Activated CD8-positive, alpha-beta memory T cell treated with anti-CD3 and anti-CD28 coated beads, Interleukin-2, amount 10 ng/mL, durations not matched to agents 7 days and 5 days (primary cell): ENCODE results near the gene DEPP1. TPM values are rescaled to one million over a fixed set of nuclear protein-coding genes. Genes with fewer than 3 reads are reported as not detected.

Experiments
- ATAC-seq: fragments of 150-1000 bp; cut with Tn5 transposase; one replicate; pipeline ENCODE4 v1.10.0; 2021; ENCODE audit warnings: moderate library complexity
- CTCF ChIA-PET: fragments of 350-600 bp; sonication (Branson Sonifier 250); formaldehyde crosslinking; loops from one replicate; lab custom pipeline; 2021; ENCODE audit warnings: antibody characterized with exemption; lab: Charles Lee
- DNase-seq: peaks from one replicate; pipeline ENCODE4 v3.0.0-alpha.2; 2020
- H3K27ac Mint-ChIP-seq: one replicate; pipeline ENCODE4 v1.8.0; 2021; ENCODE audit warnings: mild to moderate bottlenecking, mixed read lengths
- H3K27me3 Mint-ChIP-seq: one replicate; pipeline ENCODE4 v1.8.0; 2021; ENCODE audit warnings: mixed read lengths
- H3K36me3 Mint-ChIP-seq: one replicate; pipeline ENCODE4 v1.8.0; 2021; ENCODE audit warnings: mild to moderate bottlenecking, mixed read lengths
- H3K4me1 Mint-ChIP-seq: one replicate; pipeline ENCODE4 v1.8.0; 2021; ENCODE audit warnings: mixed read lengths
- H3K4me3 Mint-ChIP-seq: one replicate; pipeline ENCODE4 v1.8.0; 2021; ENCODE audit warnings: mild to moderate bottlenecking, moderate library complexity, mixed read lengths
- H3K9me3 Mint-ChIP-seq: one replicate; pipeline ENCODE4 v1.8.0; 2022; ENCODE audit warnings: low read depth, mixed read lengths
- total RNA-seq, 2 experiments: library from RNA; stranded (reverse); gene quantifications; one replicate each; pipeline ENCODE4 v1.2.3, GENCODE V29; 2021

Gene DEPP1
- total RNA-seq, 2 experiments from 2014 or later, result 0.37 TPM; not detected in 1

- H3K4me1 Mint-ChIP-seq, result peaks cover 16% of the 10 kb centered on the region
- no peak for ATAC-seq
- H3K9me3 Mint-ChIP-seq, result no peaks in the 10 kb centered on the region
- H3K27me3 Mint-ChIP-seq, result peaks cover 14% of the 10 kb centered on the region
- no peaks in the 10 kb centered on the region for H3K36me3 Mint-ChIP-seq
- H3K4me3 Mint-ChIP-seq, result no peak overlapping the region
- H3K27ac Mint-ChIP-seq, result no peak overlapping the region
- CTCF ChIA-PET, result no interaction called here
- DNase-seq, result peak; percentile 25
Measured at GRCh38 chr10:44990965-44991364, 12.4 kb upstream of the DEPP1 start.

- Mint-ChIP-seq H3K36me3 (no peaks in the 10 kb centered on the region), H3K27me3 (peaks cover 15% of the 10 kb centered on the region), H3K27ac (no peak overlapping the region), H3K4me1 (peaks cover 9% of the 10 kb centered on the region), H3K4me3 (no peak overlapping the region), H3K9me3 (no peaks in the 10 kb centered on the region)
- ATAC-seq (no peak), DNase-seq (peak; percentile 27)
- CTCF ChIA-PET, result no interaction called here
Measured at GRCh38 chr10:44990302-44990655, 11.7 kb upstream of the DEPP1 start.

DNA sequence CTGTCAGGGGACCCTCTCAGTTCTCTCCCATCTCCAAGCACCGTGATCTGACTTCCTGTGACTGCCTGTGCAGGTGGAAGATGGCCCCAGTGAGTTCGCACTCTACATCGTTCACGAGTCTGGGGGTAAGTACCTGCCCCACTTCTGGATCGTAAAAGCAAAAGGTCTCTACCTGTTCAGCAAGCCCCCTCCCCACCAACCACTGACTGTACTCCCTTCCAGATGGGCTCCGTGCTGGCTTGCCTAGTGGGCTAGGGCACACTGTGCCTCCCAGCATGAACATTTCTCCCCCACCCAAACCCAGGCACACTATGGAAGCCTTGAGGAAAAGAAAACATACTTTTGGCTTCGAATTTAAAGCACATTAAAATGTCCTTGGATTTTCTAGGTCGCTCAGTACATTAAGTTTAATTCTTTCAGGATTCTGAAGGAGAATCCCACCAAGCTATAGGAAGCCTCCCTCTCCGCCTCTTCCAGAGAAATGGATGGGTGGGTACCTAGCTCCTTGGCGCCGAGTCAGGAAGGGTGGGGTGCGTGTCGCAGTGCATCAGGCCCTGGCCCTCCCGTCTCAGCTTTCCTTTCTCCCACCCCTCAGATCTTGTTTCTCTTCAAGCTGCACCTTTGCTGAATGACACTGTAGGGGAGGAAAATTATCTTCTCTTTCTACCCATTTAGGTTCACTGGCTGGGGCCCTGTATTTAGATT is 11.1 kb upstream of the DEPP1 start:
- DNase-seq, result peak; percentile 18
- Mint-ChIP-seq H3K4me1 (peaks cover 4% of the 10 kb centered on the region), H3K36me3 (no peaks in the 10 kb centered on the region), H3K4me3 (no peak overlapping the region), H3K27me3 (peaks cover 15% of the 10 kb centered on the region), H3K9me3 (no peaks in the 10 kb centered on the region), H3K27ac (no peak overlapping the region)
- CTCF ChIA-PET, result no interaction called here
- ATAC-seq, result no peak

- H3K4me3 Mint-ChIP-seq, result no peak overlapping the region
- peak; percentile 31 for DNase-seq
- no peaks in the 10 kb centered on the region for H3K9me3 Mint-ChIP-seq
- H3K27ac Mint-ChIP-seq, result no peak overlapping the region
- no peak for ATAC-seq
- peaks cover 15% of the 10 kb centered on the region for H3K27me3 Mint-ChIP-seq
- no peaks in the 10 kb centered on the region for H3K36me3 Mint-ChIP-seq
- CTCF ChIA-PET, result no interaction called here
- H3K4me1 Mint-ChIP-seq, result peaks cover under 1% of the 10 kb centered on the region
Measured at GRCh38 chr10:44988957-44989585, 10.5 kb upstream of the DEPP1 start.

- CTCF ChIA-PET, result interaction anchor here (0.9 to 3.1 kb wide), 3 partner anchors 9 to 54 kb away, joined by 3 to 12 read pairs (median 3); no protein-coding TSS in a partner anchor
- ATAC-seq (no peak), DNase-seq (no peak)
- no peaks in the 10 kb centered on the region for H3K4me1 Mint-ChIP-seq
- peaks cover 15% of the 10 kb centered on the region for H3K27me3 Mint-ChIP-seq
- no peaks in the 10 kb centered on the region for H3K36me3 Mint-ChIP-seq
- no peak overlapping the region for H3K4me3 Mint-ChIP-seq
- H3K27ac Mint-ChIP-seq, result no peak overlapping the region
- no peaks in the 10 kb centered on the region for H3K9me3 Mint-ChIP-seq
Measured at GRCh38 chr10:44986670-44987069, 8.1 kb upstream of the DEPP1 start.

DNA sequence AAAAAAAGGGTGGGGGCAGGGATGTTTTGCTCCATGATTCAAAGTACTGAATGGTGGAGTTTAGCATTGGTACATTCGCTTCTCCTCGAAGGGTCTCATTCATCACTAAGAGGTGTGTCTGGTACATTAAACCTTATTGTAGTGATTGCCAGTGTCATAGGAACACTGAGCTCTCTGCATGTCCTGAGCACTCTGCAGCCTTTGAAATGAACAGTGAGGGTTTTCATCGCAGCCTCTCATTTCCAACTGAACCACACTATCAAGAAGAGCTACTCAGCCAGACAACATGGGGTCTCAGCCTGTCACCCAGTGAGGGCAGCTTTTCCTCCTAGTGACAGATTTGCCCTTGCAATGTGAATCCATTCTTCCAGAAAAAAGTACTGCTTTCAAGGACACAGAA is 7.6 kb upstream of the DEPP1 start:
- Mint-ChIP-seq H3K27me3 (peaks cover 15% of the 10 kb centered on the region), H3K36me3 (no peaks in the 10 kb centered on the region), H3K27ac (no peak overlapping the region), H3K9me3 (no peaks in the 10 kb centered on the region), H3K4me3 (no peak overlapping the region), H3K4me1 (peaks cover under 1% of the 10 kb centered on the region)
- ATAC-seq (no peak), DNase-seq (no peak)
- CTCF ChIA-PET, result interaction anchor here (1.3 to 3.1 kb wide), 2 partner anchors 9 to 53 kb away, joined by 3 to 12 read pairs; no protein-coding TSS in a partner anchor

- Mint-ChIP-seq H3K4me1 (peaks cover 9% of the 10 kb centered on the region), H3K9me3 (no peaks in the 10 kb centered on the region), H3K36me3 (no peaks in the 10 kb centered on the region), H3K27ac (no peak overlapping the region), H3K27me3 (peaks cover 15% of the 10 kb centered on the region), H3K4me3 (no peak overlapping the region)
- no peak for DNase-seq
- no peak for ATAC-seq
- CTCF ChIA-PET, result no interaction called here
Measured at GRCh38 chr10:44985175-44985681, 6.6 kb upstream of the DEPP1 start.

- no peak overlapping the region for H3K27ac Mint-ChIP-seq
- no peaks in the 10 kb centered on the region for H3K9me3 Mint-ChIP-seq
- peaks cover 15% of the 10 kb centered on the region for H3K27me3 Mint-ChIP-seq
- ATAC-seq (no peak), DNase-seq (no peak)
- H3K36me3 Mint-ChIP-seq, result no peaks in the 10 kb centered on the region
- H3K4me3 Mint-ChIP-seq, result no peak overlapping the region
- CTCF ChIA-PET, result no interaction called here
- H3K4me1 Mint-ChIP-seq, result peaks cover 10% of the 10 kb centered on the region
Measured at GRCh38 chr10:44984671-44985101, 6.1 kb upstream of the DEPP1 start.

DNA sequence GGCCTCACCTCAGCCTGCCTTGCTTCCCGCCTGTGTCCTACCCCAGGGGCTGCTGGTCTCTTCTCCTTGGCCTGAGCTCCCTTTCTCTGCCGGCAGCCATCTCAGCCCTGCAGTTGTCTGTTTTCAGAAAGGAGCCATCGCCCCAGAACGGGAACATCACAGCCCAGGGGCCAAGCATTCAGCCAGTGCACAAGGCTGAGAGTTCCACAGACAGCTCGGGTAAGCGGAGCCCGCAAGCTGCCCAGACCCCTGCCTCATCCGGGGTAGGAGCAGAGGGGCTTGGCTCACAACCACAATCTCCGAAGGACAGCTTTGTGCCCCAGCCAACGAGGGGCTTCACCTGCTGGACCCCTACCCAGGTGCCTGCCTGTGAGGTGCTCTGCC is 5.3 kb upstream of the DEPP1 start:
- H3K9me3 Mint-ChIP-seq, result no peaks in the 10 kb centered on the region
- peaks cover 10% of the 10 kb centered on the region for H3K4me1 Mint-ChIP-seq
- CTCF ChIA-PET, result no interaction called here
- peaks cover 12% of the 10 kb centered on the region for H3K27me3 Mint-ChIP-seq
- H3K4me3 Mint-ChIP-seq, result no peak overlapping the region
- H3K36me3 Mint-ChIP-seq, result no peaks in the 10 kb centered on the region
- H3K27ac Mint-ChIP-seq, result no peak overlapping the region
- ATAC-seq (no peak), DNase-seq (no peak)

GRCh38 chr10:44983066-44983894 is 4.7 kb upstream of the DEPP1 start:
- Mint-ChIP-seq H3K4me3 (no peak overlapping the region), H3K27me3 (peaks cover 7% of the 10 kb centered on the region), H3K27ac (no peak overlapping the region), H3K36me3 (no peaks in the 10 kb centered on the region), H3K4me1 (peaks cover 10% of the 10 kb centered on the region), H3K9me3 (no peaks in the 10 kb centered on the region)
- no peak for ATAC-seq
- DNase-seq, result no peak
- CTCF ChIA-PET, result no interaction called here

- H3K27ac Mint-ChIP-seq, result no peak overlapping the region
- CTCF ChIA-PET, result no interaction called here
- no peak overlapping the region for H3K4me3 Mint-ChIP-seq
- peaks cover 6% of the 10 kb centered on the region for H3K27me3 Mint-ChIP-seq
- H3K36me3 Mint-ChIP-seq, result no peaks in the 10 kb centered on the region
- no peak for DNase-seq
- ATAC-seq, result no peak
- peaks cover 10% of the 10 kb centered on the region for H3K4me1 Mint-ChIP-seq
- no peaks in the 10 kb centered on the region for H3K9me3 Mint-ChIP-seq
Measured at GRCh38 chr10:44982496-44982895, 3.9 kb upstream of the DEPP1 start.

GRCh38 chr10:44982114-44982460 is 3.5 kb upstream of the DEPP1 start:
- no peak for ATAC-seq
- CTCF ChIA-PET, result no interaction called here
- no peaks in the 10 kb centered on the region for H3K9me3 Mint-ChIP-seq

More at GRCh38 chr10:44982114-44982460, 3.5 kb upstream of the DEPP1 start:
- no peaks in the 10 kb centered on the region for H3K36me3 Mint-ChIP-seq
- H3K4me1 Mint-ChIP-seq, result peaks cover 10% of the 10 kb centered on the region
- DNase-seq, result no peak
- peaks cover 6% of the 10 kb centered on the region for H3K27me3 Mint-ChIP-seq
- H3K4me3 Mint-ChIP-seq, result no peak overlapping the region
- H3K27ac Mint-ChIP-seq, result no peak overlapping the region
